ENCODE measurements around the gene RENBP. TPM values are rescaled to one million over a fixed set of nuclear protein-coding genes. Genes with fewer than 3 reads are reported as not detected.

The RENBP gene
- polyA plus RNA-seq, 6 donors from 2014 or later = 0.68 to 3.8 (median 1.7) TPM

DNA sequence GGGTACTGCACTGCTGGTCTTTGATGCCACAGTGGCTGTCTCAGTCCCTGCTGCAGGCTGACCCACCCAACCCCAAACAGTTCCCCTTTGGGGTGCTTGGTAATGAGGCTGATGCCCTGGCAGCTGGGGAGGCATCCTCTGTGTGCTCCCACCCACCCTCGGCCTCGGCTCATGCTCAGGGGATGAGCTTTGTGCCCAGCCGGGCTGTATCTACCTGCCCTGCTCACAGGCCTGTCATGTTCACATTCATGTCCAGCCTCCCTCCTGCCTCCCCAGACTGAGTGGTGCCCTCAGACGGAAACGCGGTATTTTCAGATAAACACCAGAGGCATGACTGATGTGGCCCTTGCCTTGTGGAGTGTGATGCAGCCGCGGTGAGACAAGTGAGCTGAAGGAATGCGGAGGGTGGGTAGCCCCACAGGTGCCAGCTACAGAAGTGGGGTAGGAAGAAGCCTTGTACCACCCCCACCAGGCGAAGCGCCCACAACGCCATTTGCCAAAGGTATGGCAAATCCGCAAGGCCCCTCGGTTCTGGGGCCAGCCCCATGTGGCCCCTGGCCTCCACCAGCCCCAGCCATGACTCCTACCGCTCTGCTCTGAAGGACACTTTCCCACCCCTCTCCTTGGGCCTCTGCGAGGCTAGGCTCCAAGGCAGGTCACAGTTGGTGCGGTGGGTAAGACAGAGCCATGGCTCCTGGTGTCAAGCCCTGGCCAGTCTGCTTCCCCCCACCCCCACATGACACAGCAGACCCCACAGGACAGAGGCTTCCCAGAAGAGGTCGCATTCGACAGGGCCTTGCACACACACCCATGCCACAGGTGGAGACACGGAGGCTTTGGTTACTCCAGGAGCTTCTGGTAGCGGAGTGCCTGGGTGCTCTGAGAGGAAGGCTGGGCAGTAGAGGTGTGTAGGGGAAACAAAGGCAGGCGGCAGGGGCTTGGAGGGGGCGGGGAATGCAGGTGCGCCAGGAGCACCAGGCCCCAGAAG, 1.8 kb upstream of the RENBP start:
- Mint-ChIP-seq H3K27ac (peak overlapping the region in 2 of 6 donors; percentile 54 to 82), H3K36me3 (peaks cover 0 to 7% of the 10 kb centered on the region in 2 donors), H3K4me1 (peaks cover 10 to 36% (median 14%) of the 10 kb centered on the region in 3 donors), H3K9me3 (no peaks in the 10 kb centered on the region), H3K4me3 (peak overlapping the region in 3 of 8 donors; percentile 6 to 28 (median 13)), H3K27me3 (no peaks in the 10 kb centered on the region)
- no peak for ATAC-seq (ENCODE audit: low read depth in 2 of 2)
- no peak for DNase-seq

DNA sequence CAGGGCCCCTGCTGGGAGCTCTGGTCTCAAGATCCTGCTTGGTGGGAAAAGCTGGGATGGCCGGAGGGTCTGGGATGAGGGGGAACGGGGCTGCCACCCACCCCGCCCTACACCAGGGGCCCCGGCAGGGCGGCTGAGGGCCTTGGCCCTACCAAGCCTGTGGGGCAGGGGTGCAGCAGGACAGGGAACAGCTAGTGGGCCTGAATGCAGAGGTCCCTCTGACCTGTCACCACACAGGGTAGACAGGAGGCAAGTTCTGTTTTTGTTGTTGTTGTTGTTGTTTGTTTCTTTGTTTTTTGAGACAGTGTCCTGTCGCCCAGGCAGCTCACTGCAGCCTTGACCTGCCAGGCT, 332 bp upstream of the RENBP start:
- peak overlapping the region in 4 of 6 donors; percentile 33 to 97 (median 94) for H3K27ac Mint-ChIP-seq
- ATAC-seq (ENCODE audit: low read depth in 2 of 2) = peak; percentile 29
- DNase-seq = no peak
- no peaks in the 10 kb centered on the region for H3K27me3 Mint-ChIP-seq
- H3K4me3 Mint-ChIP-seq = peak overlapping the region; percentile 39 to 91 (median 84)
- peaks cover 0 to 7% of the 10 kb centered on the region in 2 donors for H3K36me3 Mint-ChIP-seq
- H3K4me1 Mint-ChIP-seq = peaks cover 13 to 42% (median 17%) of the 10 kb centered on the region in 3 donors
- H3K9me3 Mint-ChIP-seq = no peaks in the 10 kb centered on the region

DNA sequence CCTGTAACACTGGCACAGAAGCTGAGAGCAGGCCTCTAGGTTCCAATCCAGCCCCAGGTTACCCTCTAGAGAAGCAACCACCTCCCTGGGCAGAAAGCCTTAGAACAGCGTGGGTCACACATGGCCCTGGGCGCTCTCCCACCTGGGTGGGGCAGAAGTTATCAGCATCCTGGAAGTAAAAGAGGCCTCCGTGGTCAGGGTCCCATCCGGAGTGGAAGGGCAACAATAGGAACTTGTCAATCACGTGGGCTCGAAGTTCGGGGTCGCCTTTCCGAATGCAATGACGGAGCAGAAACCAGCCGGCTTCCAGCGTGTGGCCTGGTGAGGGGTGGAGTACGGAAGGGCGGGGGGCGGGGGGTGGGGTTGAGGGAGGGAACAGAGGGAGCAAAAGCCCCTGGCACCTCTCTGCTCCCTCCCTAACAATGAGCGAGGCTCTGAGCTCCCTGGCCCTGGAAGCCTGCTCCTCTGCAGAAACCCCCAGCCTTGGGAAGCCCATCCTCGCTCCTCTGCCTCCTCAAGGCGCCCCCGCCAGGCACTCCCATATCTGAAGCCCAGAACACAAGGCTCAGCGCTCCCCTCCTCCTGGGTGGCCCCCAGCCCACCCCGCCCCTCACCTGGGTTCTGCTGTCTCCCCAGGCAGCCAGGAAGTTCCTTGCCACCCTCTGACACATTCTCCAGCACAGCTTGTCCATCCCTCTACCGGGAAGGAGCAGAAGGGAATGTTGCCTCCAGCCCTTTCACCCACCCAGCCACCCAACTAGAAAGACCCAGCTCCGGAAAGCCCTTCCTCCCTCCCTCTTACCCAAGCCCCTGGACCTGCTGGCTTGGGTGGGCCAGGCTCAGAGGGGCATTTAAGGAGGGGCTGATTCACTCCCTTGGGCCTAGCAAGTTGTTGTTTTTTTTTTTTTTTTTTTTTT, 2.8 kb downstream of the RENBP start:
- Mint-ChIP-seq H3K9me3 (peaks cover 0 to under 1% (median 0%) of the 10 kb centered on the region in 7 donors), H3K4me3 (peak overlapping the region; percentile 44 to 85 (median 75)), H3K4me1 (peaks cover 10 to 46% (median 16%) of the 10 kb centered on the region in 3 donors), H3K27ac (peak overlapping the region in 3 of 6 donors; percentile 74 to 89 (median 84)), H3K27me3 (no peaks in the 10 kb centered on the region), H3K36me3 (no peaks in the 10 kb centered on the region)
- no peak for DNase-seq
- no peak for ATAC-seq (ENCODE audit: low read depth in 2 of 2)

DNA sequence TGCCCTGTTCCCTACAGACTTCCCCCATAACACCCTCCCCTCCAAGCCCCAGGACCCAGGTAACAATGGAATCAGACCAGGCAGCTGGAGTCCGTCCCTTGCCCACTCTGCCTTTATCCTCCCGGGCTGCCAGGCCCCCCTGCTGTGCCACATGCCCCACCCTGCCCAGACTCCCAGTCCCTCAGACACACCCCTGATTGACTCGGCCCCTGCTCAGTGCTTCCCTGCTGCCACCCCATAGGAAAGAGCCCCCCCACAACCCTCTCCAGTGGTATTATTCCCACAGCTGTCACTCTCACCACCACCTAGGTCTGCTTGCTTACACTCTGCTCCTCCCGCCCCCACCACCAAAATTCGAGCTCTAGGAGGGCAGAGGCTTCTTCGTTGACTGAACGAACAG, 4.9 kb downstream of the RENBP start:
- peak overlapping the region in 1 of 8 donors; percentile 62 for H3K4me3 Mint-ChIP-seq
- no peak overlapping the region for H3K27ac Mint-ChIP-seq
- no peaks in the 10 kb centered on the region for H3K36me3 Mint-ChIP-seq
- no peak for DNase-seq
- H3K27me3 Mint-ChIP-seq = no peaks in the 10 kb centered on the region
- peaks cover 0 to 2% (median 0%) of the 10 kb centered on the region in 7 donors for H3K9me3 Mint-ChIP-seq
- peaks cover 12 to 44% (median 16%) of the 10 kb centered on the region in 3 donors for H3K4me1 Mint-ChIP-seq
- ATAC-seq (ENCODE audit: low read depth in 2 of 2) = no peak

DNA sequence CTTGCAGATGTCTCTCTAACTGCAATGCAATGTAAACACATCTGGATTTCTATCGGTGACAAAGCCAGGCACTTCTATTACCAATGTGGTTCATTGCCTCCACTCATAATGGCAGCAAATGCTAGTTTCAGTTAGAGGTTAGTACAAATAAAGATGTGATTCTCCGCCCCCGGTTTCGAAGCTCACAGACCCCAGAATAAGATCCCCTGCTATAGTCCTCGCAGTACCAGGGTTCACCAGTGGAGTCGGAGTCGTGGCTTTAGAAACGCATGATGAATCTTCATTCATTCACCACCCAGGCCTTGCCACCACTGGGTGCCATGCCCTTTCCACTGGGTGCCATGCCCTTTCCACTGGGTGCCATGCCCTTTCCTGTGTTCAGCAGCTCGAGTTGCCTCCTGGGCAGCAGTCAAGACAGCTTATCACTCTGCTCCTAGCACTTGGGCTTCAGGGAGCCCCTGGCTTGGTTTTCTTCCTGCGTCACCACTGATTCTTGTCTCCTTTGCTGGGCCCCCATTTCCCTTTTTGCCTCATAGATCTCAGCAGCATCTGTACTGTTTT, 6.1 kb downstream of the RENBP start:
- Mint-ChIP-seq H3K36me3 (no peaks in the 10 kb centered on the region), H3K4me3 (peak overlapping the region in 2 of 8 donors; percentile 64 to 69), H3K9me3 (peaks cover 0 to 4% (median 0%) of the 10 kb centered on the region in 7 donors), H3K27me3 (no peaks in the 10 kb centered on the region), H3K4me1 (peaks cover 17 to 43% (median 19%) of the 10 kb centered on the region in 3 donors), H3K27ac (peak overlapping the region in 3 of 6 donors; percentile 36 to 54 (median 54))
- no peak for ATAC-seq (ENCODE audit: low read depth in 2 of 2)
- no peak for DNase-seq

DNA sequence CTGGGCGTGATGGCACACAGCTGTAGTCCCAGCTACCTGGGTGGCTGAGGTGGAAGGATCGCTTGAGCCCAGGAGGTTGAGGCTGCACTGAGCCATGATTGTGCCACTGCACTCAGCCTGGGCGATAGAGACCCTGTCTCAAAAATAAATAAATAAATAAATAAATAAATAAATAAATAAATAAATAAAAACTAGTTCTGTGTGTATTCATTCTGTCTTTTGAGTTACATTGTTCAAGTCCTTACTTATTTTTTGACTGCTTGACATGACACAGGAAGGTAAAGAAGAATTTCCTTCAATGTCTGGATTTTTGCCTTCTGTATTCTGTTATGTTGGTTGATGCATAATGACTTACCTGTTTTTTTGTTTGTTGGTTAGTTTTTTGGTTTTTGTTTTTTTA, 7.4 kb downstream of the RENBP start:
- H3K9me3 Mint-ChIP-seq = peaks cover 0 to 6% (median 0%) of the 10 kb centered on the region in 7 donors
- ATAC-seq (ENCODE audit: low read depth in 2 of 2) (no peak), DNase-seq (no peak)
- peak overlapping the region in 2 of 8 donors; percentile 12 to 85 for H3K4me3 Mint-ChIP-seq
- no peaks in the 10 kb centered on the region for H3K36me3 Mint-ChIP-seq
- no peaks in the 10 kb centered on the region for H3K27me3 Mint-ChIP-seq
- peak overlapping the region in 2 of 6 donors; percentile 29 to 35 for H3K27ac Mint-ChIP-seq
- peaks cover 19 to 41% (median 19%) of the 10 kb centered on the region in 3 donors for H3K4me1 Mint-ChIP-seq

DNA sequence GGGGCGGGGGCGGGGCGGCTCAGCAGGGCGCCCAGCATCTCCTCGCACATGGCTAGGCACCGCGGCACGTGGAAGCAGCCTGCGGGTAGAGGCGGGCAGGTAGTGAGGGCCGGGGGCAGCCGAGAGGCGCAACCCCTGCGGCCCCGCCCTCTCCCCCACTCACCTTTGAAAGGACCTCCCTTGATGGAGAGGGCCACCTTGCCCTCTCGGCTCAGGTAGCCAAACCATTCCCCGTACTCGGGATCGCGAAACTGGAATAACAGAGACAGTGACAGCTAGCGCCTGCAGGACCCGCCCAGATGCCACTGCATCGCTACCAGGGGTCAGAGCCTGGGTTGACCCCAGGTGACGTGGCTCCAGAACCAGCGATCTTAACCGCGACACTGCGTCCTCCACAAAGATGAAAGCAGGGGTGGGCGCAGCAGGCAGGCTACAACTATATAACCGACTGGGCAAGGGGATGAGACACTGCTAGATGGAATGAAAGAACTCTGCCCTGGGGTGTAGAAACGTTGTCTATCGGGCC, 9.1 kb downstream of the RENBP start:
- peaks cover 20 to 39% (median 21%) of the 10 kb centered on the region in 3 donors for H3K4me1 Mint-ChIP-seq
- peak overlapping the region in 3 of 6 donors; percentile 70 to 91 (median 76) for H3K27ac Mint-ChIP-seq
- no peaks in the 10 kb centered on the region for H3K27me3 Mint-ChIP-seq
- peaks cover 0 to 11% of the 10 kb centered on the region in 2 donors for H3K36me3 Mint-ChIP-seq
- ATAC-seq (ENCODE audit: low read depth in 2 of 2) (no peak), DNase-seq (no peak)
- H3K4me3 Mint-ChIP-seq = peak overlapping the region; percentile 69 to 88 (median 78)
- peaks cover 0 to 6% (median 0%) of the 10 kb centered on the region in 7 donors for H3K9me3 Mint-ChIP-seq

DNA sequence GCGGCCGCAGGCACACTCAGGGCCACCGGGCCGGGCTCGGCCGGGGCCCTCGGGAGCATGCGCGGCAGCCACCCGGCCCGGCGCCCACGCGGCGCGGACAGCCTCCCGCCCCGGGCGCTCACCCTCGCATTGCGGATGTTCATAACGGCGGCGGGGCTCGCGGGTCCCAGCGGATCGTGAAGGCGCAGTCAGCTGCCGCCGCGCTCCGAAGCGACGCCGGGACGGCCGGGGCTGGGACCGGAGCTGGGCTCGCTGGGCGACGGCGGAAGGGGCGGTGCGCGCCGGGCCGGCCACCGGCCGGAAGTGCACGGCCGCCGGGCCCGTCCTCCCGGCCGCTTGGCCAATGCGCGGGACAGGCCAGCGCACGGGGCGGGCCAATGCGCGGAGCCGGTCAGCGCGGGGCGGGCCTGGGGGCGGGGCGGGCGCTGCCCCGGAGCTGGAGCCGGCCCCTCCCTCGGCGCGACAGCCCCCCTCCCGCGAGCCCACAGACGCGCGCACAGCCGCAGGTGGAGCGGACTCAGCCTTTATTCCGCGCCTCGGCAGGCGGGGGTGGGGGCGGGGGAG, 9.6 kb downstream of the RENBP start, which contains the start of gene NAA10:
Gene NAA10 (minus strand): TSS at position 276 of the 564 bp plus-strand sequence. CDS start 133 bp downstream, at position 143.
- Mint-ChIP-seq H3K36me3 (peaks cover 0 to 11% of the 10 kb centered on the region in 2 donors), H3K27me3 (no peaks in the 10 kb centered on the region), H3K9me3 (peaks cover 0 to 6% (median 0%) of the 10 kb centered on the region in 7 donors), H3K4me3 (peak within 1 kb of the TSS; percentile 78 to 92 (median 88)), H3K4me1 (peaks cover 20 to 38% (median 21%) of the 10 kb centered on the region in 3 donors), H3K27ac (peak within 1 kb of the TSS; percentile 69 to 94 (median 81))
- peak; percentile 63 for DNase-seq
- peak; percentile 73 to 80 for ATAC-seq (ENCODE audit: low read depth in 2 of 2)

DNA sequence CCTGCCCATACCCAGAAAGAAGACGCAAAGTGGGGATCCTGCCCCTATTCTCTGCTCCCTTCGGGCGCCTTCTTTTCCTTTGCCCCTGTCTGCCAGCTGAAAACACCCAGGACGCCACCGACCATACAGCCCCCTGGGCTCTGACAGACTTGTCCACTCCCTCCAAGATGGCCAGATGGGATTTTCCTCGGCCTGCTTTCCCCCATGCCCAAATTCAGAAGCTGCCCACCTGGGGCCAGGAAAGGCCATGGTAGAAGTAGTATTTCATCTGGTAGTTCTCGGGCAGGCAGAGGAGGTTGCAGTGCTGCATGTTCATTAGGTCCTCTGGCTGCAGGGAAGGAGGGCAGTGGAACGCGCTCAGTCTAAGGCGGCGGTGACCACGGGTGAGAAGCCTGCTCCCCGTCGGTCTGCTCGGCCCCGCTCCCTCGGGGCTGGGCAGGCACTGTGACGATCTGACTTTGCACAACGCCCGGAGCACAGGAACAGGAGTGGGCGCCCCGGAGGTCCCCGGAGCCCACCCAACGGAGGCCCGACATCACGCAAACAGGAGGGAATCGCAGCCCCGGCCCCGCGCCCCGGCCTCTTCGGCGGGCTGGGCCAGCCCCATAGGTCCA, 10.2 kb downstream of the RENBP start:
- DNase-seq (no peak), ATAC-seq (ENCODE audit: low read depth in 2 of 2) (peak; percentile 6 to 20)
- peak overlapping the region; percentile 69 to 94 (median 81) for H3K27ac Mint-ChIP-seq
- peaks cover 0 to 11% of the 10 kb centered on the region in 2 donors for H3K36me3 Mint-ChIP-seq
- H3K4me3 Mint-ChIP-seq = peak overlapping the region; percentile 78 to 92 (median 88)
- H3K4me1 Mint-ChIP-seq = peaks cover 20 to 35% (median 23%) of the 10 kb centered on the region in 3 donors
- peaks cover 0 to 6% (median 0%) of the 10 kb centered on the region in 7 donors for H3K9me3 Mint-ChIP-seq
- H3K27me3 Mint-ChIP-seq = no peaks in the 10 kb centered on the region

DNA sequence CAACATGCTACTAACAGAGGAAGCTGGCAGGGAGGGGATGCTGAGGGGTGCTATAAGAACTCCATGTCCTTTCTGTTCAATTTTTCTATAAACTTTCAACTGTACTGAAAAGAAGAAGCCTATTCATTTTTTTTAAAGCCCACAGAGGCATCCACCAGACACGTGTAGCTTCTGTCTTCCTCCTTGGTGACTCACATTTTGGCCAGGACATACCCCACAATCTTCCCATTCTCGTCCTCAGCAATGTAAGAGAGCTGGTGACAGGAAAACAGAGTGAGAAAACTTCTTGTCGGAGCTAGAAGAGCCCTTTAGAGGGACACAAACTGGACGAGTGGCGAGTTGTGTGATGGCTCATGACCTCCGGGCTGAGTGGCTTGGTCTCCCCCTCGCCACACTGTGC, 10.7 kb downstream of the RENBP start:
- Mint-ChIP-seq H3K36me3 (peaks cover 0 to 11% of the 10 kb centered on the region in 2 donors), H3K27me3 (no peaks in the 10 kb centered on the region), H3K4me3 (peak overlapping the region; percentile 78 to 92 (median 88)), H3K4me1 (peaks cover 20 to 39% (median 26%) of the 10 kb centered on the region in 3 donors), H3K27ac (peak overlapping the region in 5 of 6 donors; percentile 18 to 94 (median 81)), H3K9me3 (peaks cover 0 to 6% (median 0%) of the 10 kb centered on the region in 7 donors)
- ATAC-seq (ENCODE audit: low read depth in 2 of 2) (no peak), DNase-seq (no peak)

DNA sequence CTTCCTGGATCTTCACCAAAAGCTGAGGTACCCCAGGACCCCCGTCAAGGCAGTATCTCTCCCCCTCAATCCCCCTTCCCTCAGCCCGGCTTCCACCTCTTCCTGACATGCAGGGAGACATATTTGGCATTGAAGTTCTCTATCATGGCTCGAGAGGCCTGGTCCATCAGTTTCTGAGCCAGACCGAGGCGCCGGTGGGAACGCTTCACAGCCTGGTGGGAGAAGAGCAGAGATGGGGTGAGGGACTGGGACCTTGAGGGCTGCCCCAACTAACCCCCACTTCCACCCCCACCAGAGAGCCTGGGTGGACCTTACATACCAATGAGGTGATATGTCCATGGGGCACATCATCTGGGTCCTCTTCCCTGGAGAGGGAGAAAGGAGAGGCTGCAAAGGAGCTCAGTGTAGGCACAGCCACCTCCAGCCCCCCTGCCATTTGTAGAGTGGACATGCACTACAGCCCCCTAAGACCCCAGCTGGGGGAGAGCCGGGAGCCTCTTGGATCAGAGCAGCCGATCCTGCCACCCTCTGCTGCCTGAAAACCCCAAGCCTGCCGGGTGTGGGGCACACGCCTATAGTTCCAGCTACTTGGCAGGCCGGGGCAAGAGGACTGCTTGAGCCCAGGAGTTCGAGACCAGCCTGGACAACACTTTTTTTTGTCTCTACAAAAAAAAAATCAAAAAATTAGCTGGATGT, 12.1 kb downstream of the RENBP start:
- no peaks in the 10 kb centered on the region for H3K27me3 Mint-ChIP-seq
- H3K27ac Mint-ChIP-seq = peak overlapping the region in 1 of 6 donors; percentile 50
- peaks cover 22 to 42% (median 31%) of the 10 kb centered on the region in 3 donors for H3K4me1 Mint-ChIP-seq
- peaks cover 0 to 6% (median 0%) of the 10 kb centered on the region in 7 donors for H3K9me3 Mint-ChIP-seq
- DNase-seq = no peak
- ATAC-seq (ENCODE audit: low read depth in 2 of 2) = no peak
- H3K36me3 Mint-ChIP-seq = peaks cover 0 to 11% of the 10 kb centered on the region in 2 donors
- H3K4me3 Mint-ChIP-seq = peak overlapping the region in 3 of 8 donors; percentile 15 to 87 (median 51)
